Activated CD8-positive, alpha-beta memory T cell treated with anti-CD3 and anti-CD28 coated beads, Interleukin-2, amount 50 U/mL, for 24 hours (primary cell): ENCODE measurements around the gene SMOC2.

Source experiments
- DNase-seq: peaks from one replicate; pipeline ENCODE4 v3.0.0-alpha.2; 2020; ENCODE audit errors: extremely low read depth

SMOC2 gene

DNA sequence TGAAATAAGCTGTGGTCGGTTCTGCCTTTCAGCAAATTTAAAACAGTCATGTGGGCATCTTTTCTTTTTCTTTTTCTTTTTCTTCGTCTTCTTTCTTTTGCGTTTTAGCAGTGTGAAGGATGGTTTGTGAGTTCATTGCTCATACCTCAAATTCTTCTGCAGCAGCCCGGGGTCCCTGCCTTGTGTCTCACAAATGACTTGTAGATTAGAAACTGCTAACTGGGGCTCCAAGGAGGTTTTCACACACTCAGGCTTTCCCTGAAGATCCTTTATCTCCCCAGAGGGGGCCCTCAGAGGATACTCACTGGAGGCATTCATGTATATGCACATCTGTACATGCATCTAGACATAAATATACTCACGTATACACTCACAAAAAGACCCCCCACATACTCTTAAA, 1.7 kb downstream of the SMOC2 start:
- DNase-seq: no peak

DNA sequence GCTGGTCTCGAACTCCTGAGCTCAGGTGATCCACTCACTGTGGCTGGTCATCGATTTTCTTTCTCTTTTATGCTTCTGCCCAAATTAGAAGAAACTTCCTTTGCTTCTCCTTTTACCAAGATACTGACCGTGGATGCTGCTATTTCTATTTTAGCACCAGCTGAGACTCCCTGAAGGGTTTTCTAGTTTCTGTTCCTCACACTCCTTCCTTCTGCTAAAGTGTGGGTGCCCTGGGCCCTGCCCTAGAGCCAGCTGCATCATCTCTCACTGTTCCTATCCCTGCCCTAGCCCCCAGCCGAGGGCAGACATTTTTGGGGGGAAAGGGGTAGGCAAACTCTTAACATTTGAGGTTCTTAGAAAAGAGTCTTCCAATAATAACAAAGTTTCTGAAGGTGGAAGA, 6.3 kb downstream of the SMOC2 start:
- no peak for DNase-seq

DNA sequence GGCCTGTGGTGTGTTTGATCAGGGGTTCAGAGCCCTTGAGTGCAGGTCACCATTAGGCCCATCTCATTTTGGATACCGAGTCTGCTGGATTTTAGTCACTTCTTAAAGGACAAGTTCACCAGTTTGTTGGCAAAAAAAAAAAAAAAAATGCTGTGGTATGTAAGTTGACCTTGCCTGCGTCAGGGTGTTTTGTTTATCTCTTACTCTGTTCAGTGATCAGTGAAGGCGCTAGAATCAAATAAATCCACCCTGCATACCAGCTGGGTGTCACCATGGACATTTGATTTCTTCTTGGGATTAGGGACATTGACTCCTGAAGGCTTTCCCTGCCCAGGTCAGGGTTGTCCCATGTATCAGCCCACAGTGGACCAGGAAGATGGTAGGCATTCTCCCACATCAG, 6.7 kb downstream of the SMOC2 start:
- no peak for DNase-seq

DNA sequence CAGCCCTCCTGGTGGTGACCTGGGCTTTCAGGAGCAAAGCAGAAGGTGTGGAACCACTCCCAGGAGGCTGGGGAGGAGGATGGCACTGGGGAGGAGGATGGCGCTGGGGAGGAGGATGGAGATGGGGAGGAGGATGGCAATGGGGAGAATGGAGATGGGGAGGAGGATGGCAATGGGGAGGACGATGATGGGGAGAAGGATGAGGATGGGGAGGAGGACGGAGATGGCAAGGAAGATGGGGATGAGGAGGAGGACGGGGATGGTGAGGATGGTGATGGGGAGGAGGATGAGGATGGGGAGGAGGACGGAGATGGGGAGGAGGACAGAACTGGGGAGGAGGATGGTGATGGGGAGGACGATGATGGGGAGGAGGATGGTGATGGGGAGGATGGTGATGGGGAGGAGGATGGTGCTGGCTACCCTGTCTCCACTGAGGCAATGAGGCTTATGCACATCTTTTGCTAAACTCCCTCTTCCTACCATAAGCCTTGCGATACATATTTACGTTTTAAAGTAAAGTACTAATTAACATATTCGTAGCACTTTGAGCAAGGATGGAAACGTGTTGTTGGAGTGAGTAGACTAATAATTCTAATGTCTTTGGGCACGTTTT, 7.4 kb downstream of the SMOC2 start:
- DNase-seq: no peak

DNA sequence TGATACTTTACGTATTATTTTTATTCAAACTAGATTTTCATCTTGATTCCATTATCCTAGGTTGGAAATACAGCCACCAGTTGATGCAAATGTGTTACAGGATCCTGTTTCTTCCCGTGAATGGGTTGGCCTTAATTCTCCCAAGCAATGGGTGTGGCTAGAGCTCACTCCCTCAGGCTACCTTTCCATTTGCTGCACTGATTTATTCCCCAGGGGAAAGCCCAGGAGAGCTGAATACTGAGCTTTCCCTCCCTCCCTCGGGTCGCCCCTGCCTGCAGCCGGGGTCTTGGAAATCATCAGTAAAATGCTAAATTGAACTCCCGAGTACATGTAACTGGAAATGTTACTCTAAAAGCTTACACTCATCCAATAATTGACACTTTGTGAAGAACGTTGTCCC, 9.9 kb downstream of the SMOC2 start:
- DNase-seq: no peak

DNA sequence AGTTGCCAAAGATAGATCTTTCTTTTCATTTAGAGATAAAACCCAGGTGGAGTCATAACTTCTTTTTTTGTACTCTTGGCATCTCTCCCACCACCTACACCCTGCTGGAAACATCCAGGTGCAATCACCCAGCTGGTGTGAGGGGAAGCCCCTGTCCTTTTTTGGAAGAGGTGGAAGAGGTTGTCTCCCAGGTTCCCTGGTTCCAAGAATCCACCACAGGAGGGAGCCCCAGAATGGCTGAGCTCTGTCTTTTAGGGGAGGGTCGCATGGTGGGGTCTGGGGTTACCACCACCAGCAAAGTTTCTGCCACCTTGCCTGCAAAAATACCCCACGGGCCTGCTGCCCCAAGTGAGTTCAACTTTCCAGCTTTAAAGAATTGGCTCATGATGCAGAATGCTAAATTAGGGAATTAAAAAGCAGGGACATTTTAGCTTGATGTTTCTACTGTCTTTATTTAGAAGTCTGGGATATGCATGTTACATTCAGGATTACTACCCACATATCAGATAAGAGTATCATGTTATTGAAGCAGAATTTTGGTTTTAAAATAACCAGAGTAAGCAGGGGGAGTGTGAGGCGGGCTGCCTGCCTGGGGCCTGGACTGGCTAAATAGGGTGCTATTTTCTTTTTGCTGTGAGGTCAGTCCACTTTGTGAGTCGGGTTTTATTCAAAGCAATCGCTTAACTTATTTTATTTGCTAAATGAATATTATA, 11.0 kb downstream of the SMOC2 start:
- DNase-seq: no peak

DNA sequence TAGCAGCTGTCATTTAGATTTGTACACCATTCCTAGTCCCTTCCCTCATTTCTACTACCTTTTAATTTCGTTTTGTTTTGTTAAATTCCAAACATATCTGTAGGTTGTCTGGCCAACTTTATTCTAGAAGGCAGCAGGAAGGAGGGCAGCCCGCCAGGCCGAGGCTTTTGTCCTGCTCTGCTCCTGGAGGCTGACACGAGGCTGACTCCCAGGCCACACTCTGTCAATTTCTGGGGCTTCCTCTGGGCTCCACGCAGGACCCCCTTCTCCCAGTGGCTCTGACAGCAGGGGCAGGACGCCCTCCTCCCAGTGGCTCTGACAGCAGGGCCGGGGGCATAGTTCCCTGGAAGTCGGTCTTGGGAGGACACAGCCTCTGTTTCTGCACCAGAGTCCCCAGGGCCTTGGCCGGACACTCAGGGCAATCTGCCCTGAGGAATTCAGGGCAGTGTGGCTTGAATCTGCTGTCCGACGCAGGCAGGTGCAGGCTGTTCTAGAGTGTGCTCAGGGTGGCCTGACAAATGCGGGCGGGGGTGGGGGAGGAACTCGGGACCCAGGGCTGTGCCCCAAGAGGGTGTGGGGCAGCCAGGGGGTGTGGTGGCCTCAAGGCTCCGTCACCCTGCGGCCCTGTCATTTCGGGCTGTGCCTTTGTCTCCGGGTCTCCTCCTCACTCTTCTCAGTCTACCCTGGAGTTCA, 11.8 kb downstream of the SMOC2 start:
- no peak for DNase-seq

DNA sequence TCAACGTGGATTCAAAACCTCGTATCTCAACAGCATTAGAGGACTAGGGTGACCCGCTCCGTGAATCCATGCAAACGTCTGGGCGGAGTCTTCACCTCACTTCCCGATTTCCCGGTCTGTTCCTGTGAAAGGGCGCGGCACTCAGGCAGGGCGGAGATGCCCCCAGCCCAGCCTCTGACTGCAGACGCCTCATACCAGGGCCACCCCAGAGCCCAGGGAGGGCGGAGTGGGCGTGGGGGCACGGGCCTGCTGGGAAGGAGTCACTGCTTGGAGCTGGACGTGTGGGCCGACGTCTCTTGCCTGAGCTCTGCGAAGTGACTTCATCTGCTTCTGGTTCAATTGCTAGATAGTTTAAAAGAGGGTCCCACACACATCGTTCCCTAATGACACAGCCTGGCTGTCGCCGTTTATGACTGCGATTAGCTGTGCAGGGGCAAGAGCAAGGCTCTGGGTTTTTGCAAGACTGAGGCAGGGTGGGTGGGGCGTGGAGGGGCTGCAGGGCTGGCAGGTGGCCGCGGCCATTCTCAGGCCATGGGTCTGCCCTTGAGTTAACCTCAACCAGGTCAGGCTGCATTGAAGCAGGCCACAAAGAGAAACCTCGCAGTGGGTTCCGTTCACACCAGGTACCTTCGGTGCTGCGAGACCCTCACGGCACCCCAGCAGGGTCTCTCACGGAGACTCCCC, 15.0 kb downstream of the SMOC2 start:
- DNase-seq: no peak

DNA sequence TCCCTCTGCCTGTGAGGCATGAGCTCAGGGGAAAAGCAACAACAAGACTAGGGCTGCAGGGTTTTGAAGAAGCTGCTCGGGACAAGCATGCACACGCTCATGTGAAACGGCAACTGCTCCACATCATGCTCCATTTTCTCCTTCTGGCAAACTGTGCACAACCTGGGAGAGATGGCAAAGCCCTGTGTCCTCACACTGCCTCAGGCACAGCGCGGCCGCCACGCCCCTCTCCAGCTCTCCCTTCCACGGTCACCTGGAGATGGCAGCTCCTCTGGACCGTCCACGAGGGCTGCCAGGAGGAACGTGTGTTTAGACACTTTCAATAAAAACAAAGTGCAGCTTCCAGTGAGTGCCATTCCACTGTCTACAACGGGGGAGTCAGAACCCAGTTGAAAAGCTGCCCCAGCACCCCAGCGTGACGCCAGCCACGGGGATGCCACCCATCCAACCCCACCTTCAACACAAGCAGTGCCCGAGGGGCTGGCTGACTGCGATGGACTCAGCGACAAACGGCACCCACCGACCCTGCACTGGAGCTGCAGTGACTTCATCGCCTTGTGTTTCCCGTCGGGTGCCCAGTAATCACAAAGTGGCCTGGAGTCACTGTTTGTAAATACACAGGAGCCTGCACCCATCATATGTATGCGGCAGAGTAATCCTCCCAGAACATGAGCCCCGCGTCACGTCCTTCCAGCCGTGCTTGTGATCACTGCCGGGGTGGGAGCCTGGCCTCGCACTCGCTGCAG, 16.1 kb downstream of the SMOC2 start:
- no peak for DNase-seq

DNA sequence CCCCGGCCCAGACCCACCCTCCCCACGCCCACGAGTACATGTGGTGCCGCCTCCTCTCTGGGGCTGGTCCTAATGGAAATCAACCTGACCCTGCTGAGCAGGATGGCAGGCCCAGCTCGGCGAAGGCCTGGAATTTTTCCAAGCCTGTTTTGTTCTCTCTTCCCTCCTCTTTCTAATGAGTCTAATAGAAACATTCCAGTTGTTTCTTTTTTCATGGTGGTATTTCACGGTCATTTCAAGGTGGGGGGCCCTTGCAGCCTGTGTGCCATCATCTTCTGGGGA, 16.6 kb downstream of the SMOC2 start:
- DNase-seq: no peak

DNA sequence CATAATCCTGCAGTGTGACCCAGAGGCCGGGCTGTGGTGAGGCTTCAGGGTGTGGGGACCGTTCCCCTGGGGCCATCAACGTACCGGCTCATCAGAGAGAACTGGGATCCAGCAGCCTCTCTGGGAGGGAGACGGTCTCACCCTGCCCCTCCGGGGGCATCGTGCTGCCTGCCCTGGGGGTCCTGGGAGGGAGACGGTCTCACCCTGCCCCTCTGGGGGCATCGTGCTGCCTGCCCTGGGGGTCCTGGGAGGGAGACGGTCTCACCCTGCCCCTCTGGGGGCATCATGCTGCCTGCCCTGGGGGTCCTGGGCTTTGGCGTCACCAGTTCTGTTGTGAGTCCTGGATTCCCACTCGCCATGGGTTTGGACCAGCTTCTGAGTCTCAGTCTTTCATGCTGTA, 17.1 kb downstream of the SMOC2 start:
- DNase-seq: no peak

DNA sequence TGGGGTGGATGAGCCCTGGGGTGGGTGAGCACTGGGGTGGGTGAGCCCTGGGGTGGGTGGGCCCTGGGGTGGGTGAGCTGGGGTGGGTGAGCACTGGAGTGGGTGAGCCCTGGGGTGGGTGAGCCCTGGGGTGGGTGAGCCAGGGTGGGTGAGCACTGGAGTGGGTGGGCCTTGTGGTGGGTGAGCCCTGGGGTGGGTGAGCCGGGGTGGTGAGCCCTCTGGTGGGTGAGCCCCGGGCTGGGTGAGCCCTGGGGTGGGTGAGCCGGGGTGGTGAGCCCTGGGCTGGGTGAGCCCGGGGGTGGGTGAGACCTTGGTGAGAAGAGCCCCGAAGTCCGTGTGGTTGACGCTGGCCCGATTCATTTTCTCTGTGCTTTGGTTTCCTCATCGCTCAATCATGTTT, 18.6 kb downstream of the SMOC2 start:
- DNase-seq: no peak

DNA sequence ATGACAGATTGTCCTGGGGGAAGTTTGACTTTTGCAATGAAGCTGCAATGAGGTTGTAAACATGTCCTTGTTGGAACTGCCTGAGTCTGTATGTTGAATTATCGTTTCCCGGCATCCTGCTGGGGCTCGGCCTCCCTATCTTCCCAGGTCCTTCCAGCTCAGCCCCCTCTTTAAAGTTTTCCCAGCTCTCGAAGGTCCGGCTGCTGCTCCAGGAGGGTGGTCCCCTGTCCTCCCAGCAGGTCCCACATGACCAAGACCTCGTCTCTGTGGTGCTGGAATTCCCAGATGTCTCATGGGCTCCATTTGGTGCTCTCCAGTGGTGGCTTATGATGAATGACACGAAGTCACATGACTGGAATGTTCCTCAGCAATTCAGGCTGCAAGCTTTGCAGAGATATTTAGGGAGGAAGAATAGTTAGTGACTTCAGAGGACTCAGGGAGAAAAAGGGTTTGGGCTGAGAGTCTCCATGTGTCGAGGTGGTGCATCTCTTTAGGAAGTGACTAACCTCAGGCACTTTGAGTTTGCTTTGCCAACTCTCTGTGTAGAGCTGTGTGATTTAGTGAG, 21.4 kb downstream of the SMOC2 start:
- no peak for DNase-seq

DNA sequence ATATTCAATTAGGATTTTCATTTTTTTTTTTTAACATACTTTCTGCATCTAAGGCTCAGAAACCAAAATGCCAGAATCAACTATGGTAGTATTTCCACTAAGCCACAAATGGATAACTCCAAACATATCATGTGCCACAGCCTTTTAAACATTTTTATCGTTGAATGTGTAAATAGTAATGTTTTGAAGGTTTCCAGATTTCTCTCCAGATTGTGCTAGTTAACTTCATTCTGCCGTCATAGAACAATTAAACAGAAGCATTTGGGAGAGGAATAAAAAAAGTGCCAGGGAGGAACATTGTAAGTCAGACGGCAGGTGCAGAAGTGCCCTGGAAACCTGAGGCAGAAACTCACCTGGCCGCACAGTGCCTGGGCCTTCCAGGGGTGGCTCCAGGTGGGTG, 23.6 kb downstream of the SMOC2 start:
- DNase-seq: no peak

DNA sequence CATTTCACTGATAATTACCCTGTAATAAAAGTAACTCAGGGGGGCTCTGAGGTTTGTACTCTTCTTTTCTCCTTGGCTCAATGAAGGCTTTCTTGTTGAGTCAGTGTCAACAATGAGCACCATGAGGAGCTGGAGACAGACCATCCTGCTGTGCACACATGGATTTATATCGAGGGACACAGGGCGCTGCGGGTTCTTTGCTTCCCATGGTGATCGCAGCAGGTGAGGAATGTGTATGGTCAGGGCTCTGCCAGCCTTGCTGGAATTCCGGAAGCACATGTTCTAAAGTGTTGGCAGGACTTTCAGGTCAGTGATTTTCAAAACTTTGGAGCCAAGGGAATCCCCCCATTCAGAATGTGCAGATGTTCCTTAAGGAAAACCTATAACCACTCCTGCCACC, 27.1 kb downstream of the SMOC2 start:
- no peak for DNase-seq

DNA sequence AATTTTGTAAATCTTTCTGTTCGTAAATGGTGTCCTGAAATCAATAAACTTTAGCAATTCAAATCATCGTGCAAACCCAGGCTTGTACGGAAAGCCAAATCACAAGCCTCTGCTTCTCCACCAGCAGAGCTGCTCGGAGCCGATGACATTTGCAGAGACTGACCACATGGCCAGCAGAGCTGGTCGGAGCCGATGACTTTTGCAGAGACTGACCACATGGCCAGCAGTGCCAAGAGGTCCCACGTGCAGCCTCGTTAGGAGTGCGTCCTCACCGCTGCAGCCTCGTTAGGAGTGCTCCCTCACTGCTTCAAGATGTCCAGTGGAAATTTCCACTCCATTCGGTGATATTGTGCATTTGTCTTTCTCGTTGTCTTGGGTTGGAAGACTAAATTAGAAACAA, 28.5 kb downstream of the SMOC2 start:
- DNase-seq: no peak

DNA sequence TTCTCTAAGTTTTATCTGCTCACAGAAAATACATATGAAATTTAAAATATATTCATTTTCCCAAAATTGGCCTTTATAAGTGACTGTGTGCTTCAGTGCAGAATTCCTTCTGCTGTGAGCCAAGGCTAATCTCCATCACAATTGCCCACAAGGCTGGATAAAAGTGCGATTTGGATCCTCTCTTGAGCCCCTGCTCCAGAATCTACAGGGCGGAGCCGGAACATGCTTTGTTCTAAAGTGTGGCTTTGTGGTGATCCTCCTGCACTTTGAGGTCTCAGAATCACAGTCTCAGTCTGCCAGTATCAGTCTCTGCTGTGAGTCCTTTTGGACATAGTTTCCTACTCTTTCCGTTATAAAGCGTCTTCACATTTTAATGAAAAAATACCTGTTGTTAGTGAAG, 28.9 kb downstream of the SMOC2 start:
- DNase-seq: no peak

DNA sequence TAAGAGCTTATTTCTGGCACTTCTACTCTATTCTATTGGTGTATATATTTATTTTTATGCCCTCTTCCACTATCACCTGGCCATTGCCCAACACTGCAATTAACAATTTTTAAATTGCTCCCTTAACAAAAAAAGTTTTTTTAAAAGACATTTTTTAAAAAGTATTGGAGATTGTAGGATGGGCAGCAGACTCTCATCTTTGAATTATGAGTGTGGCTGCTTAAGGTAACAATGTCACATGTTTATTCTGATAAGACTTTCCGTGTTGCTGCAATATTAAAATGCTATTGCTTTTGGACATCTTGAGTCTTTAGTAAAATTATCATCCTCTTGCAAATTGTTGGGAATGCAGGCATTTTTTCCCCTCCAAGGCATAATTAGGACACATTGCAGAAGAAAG, 31.4 kb downstream of the SMOC2 start:
- no peak for DNase-seq

DNA sequence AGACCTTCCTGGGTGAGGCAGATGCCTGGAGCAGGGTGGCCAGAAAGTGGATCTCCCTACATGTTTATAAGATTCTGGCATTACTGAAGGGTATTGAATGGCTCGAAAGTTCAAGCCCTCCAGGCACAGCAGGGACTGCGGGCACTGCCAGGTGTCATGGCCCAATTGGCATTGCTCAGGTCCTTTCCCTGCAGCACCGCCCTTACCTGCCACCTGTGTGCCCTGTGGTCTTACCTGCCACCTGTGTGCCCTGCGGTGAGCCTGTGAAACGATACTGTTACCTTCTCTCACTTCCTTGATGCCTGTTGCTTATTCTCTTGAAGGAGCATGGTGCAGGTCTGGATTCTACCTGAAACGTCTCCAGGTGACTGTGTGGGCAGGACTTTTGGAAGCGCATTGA, 32.2 kb downstream of the SMOC2 start:
- no peak for DNase-seq

DNA sequence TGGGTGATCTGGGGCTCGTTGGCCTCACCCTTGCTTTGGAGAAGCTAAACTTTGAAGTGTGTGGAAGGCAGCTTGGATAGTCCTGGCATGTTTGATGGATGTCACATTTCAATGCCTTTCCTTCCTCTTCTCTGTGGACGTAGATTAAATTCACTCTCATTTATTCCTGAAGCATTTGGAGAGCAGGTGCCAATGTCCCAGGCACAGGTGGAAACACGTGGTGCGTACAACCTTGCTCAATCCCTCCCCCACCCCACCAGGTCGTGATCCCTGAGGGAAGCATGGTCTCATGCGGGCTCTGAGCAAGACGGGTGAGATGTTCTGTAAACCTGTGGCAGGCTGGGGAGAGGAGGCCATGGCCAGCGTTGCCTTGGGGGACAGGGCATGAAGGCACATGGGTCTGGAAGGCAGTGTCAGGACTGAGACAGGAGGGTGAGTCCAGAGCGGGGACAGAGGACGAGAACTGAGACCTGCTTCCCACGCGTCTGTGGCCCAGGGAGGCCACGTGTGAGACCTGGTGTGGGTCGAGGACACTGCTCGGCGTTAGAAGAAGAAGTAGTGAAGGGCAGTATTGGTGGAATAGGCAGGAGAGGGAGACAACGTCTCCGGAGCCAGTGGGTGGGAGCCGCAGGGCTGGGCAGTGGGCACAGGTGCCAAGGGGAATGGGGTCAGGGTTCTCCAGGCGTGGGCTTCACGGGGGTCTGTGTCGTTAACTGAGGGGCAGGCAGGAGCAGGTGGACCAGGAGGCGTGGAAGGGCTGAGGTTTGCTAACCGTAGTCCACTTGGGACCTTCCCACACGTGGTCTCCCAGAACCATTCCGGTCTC, 34.4 kb downstream of the SMOC2 start:
- no peak for DNase-seq

DNA sequence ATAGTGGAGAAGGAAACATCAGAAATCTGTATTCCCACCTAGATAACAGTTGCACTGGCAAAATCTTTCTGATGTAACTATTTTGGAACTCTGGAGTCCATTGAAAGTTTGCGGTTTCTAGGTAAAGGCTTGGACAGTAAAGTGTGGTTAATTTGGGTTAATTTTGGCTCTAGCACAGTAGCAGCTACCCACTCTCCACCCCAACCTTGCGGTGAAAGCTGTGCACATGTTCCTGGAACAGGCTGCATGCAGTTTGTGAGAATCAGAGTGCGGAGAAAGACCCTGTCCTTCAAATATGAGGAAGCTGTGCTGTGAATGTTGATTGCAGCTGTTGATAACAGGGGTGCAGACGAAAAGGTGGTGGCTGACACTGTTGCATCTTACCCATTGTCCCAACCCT, 38.4 kb downstream of the SMOC2 start:
- no peak for DNase-seq
